SK-N-SH (cell line): ENCODE results near the gene SMG7. TPM values are rescaled to one million over a fixed set of nuclear protein-coding genes. Genes with fewer than 3 reads are reported as not detected.

ENCODE experiments used
- CTCF ChIA-PET: fragments of 300-600, 350-600 bp; formaldehyde crosslinking; extraction: SDS; loops from one replicate; lab custom pipeline; 2021; lab: Yijun Ruan, JAX
- POLR2A ChIA-PET: fragments of 350-600 bp; sonication (Branson Sonifier 250); formaldehyde crosslinking; extraction: SDS; loops from one replicate; lab custom pipeline; 2020; ENCODE audit warnings: antibody characterized with exemption, inconsistent platforms; lab: Yijun Ruan, JAX
- DNase-seq: peaks from one replicate; pipeline ENCODE4 v3.0.0; 2012
- H2AFZ ChIP-seq: fragments of 200-600 bp; sonication (generic); 2 replicates; pipeline ENCODE4 v1.8.1; 2016; ENCODE audit warnings: antibody characterized with exemption, mild to moderate bottlenecking, low read depth
- H3F3A ChIP-seq: fragments of 200-600 bp; sonication (generic); replicated peaks from 2 replicates; pipeline ENCODE3; 2016; ENCODE audit warnings: antibody characterized with exemption, mild to moderate bottlenecking; ENCODE audit not compliant: insufficient read depth
- H3K27ac ChIP-seq, 2 experiments: fragments of 200-500 bp in 1 of 2; fragments of 200-600 bp in 1 of 2; sonication (Bioruptor generic) in 1 of 2; sonication (generic), shearing (Covaris generic) in 1 of 2; 2 replicates each; pipeline versions ENCODE4 v1.5.1 to v1.6.1; 2014 to 2016; ENCODE audit warnings: low read depth in 2 of 2, inconsistent platforms in 1 of 2, low read length in 1 of 2, mild to moderate bottlenecking in 1 of 2, mixed read lengths in 1 of 2
- H3K27me3 ChIP-seq: fragments of 200-600 bp; sonication (generic), shearing (Covaris generic); 2 replicates; pipeline ENCODE4 v1.6.1; 2016; ENCODE audit warnings: mixed run types; ENCODE audit not compliant: insufficient read depth
- H3K36me3 ChIP-seq, 2 experiments: fragments of 200-500 bp in 1 of 2; fragments of 200-600 bp in 1 of 2; sonication (Bioruptor generic) in 1 of 2; sonication (generic) in 1 of 2; replicated peaks in 1 of 2; 2 replicates each; pipeline versions ENCODE3 to v1.5.1; 2014 to 2016; ENCODE audit warnings: low read length in 1 of 2, mild to moderate bottlenecking in 1 of 2; ENCODE audit not compliant: insufficient read depth in 2 of 2, control insufficient read depth in 1 of 2
- H3K4me1 ChIP-seq, 2 experiments: fragments of 200-500 bp in 1 of 2; fragments of 200-600 bp in 1 of 2; sonication (Bioruptor generic) in 1 of 2; sonication (generic), shearing (Covaris generic) in 1 of 2; 2 replicates each; pipeline versions ENCODE4 v1.5.1 to v1.6.1; 2014 to 2016; ENCODE audit warnings: low read depth in 1 of 2, low read length in 1 of 2, mixed run types in 1 of 2; ENCODE audit not compliant: insufficient read depth in 2 of 2, control insufficient read depth in 1 of 2
- H3K4me2 ChIP-seq: fragments of 200-600 bp; sonication (generic), shearing (Covaris generic); 2 replicates; pipeline ENCODE4 v1.6.1; 2017; ENCODE audit warnings: mixed run types
- H3K4me3 ChIP-seq, 2 experiments: fragments of 200-500 bp in 1 of 2; fragments of 200-600 bp in 1 of 2; sonication (Bioruptor generic) in 1 of 2; sonication (generic), shearing (Covaris generic) in 1 of 2; 2 replicates each; pipeline versions ENCODE4 v1.5.1 to v1.8.1; 2014 to 2016; ENCODE audit warnings: low read depth in 2 of 2, inconsistent platforms in 1 of 2, low read length in 1 of 2, mild to moderate bottlenecking in 1 of 2, mixed read lengths in 1 of 2, moderate library complexity in 1 of 2
- H3K79me2 ChIP-seq: fragments of 200-600 bp; sonication (generic); 2 replicates; pipeline ENCODE4 v1.8.1; 2017; ENCODE audit warnings: mild to moderate bottlenecking; ENCODE audit not compliant: insufficient read depth
- H3K9ac ChIP-seq: fragments of 200-600 bp; sonication (generic); 2 replicates; pipeline ENCODE4 v1.6.1; 2017; ENCODE audit warnings: mixed run types
- H3K9me2 ChIP-seq: fragments of 200-600 bp; sonication (generic); 2 replicates; pipeline ENCODE4 v1.6.1; 2017; ENCODE audit warnings: mixed run types
- H3K9me3 ChIP-seq: fragments of 200-600 bp; sonication (generic); 2 replicates; pipeline ENCODE4 v1.6.1; 2017; ENCODE audit warnings: mixed run types, mild to moderate bottlenecking, moderate library complexity
- H4K20me1 ChIP-seq: fragments of 200-600 bp; sonication (generic); 2 replicates; pipeline ENCODE4 v1.6.1; 2017; ENCODE audit warnings: mild to moderate bottlenecking, mixed run types; ENCODE audit not compliant: insufficient read depth
- CTCF ChIP-seq: fragments of 200-600 bp; sonication (generic); IDR thresholded peaks from 2 replicates; pipeline ENCODE4 v1.6.1; 2017; ENCODE audit warnings: antibody characterized with exemption, mild to moderate bottlenecking, moderate library complexity
- ELF1 ChIP-seq: IDR thresholded peaks from 2 replicates; pipeline ENCODE4 v1.4.0; 2012
- EP300 ChIP-seq, 2 experiments: IDR thresholded peaks; 2 replicates each; pipeline versions ENCODE4 v1.4.0 to v1.6.1; 2012; ENCODE audit warnings: borderline replicate concordance in 1 of 2, low read depth in 1 of 2, low read length in 1 of 2
- FOSL2 ChIP-seq: IDR thresholded peaks from 2 replicates; pipeline ENCODE4 v1.4.0; 2012; ENCODE audit warnings: low read depth, mild to moderate bottlenecking, moderate library complexity, borderline replicate concordance
- FOXJ3 ChIP-seq: sonication (generic); formaldehyde crosslinking; IDR thresholded peaks from 2 replicates; pipeline ENCODE4 v1.5.1; 2020; ENCODE audit warnings: mild to moderate bottlenecking, missing genetic modification reagents
- GATA2 ChIP-seq: sonication (generic); formaldehyde crosslinking; IDR thresholded peaks from 2 replicates; pipeline ENCODE4 v1.5.0; 2020; ENCODE audit warnings: mild to moderate bottlenecking, missing genetic modification reagents
- IRF3 ChIP-seq: fragments of 150-350 bp; IDR thresholded peaks from 2 replicates; pipeline ENCODE4 v1.6.1; 2016; ENCODE audit warnings: mild to moderate bottlenecking, low read depth, low read length
- JUND ChIP-seq: IDR thresholded peaks from 2 replicates; pipeline ENCODE4 v1.4.0; 2012
- MAX ChIP-seq: IDR thresholded peaks from 2 replicates; pipeline ENCODE4 v1.4.0; 2012; ENCODE audit warnings: low read depth
- MXI1 ChIP-seq: IDR thresholded peaks from 2 replicates; pipeline ENCODE4 v1.6.1; 2012; ENCODE audit warnings: mild to moderate bottlenecking, low read depth, low read length, improper control_type of control experiment
- PBX3 ChIP-seq: IDR thresholded peaks from 2 replicates; pipeline ENCODE4; 2012
- RCOR1 ChIP-seq: fragments of 150-350 bp; IDR thresholded peaks from 2 replicates; pipeline ENCODE4 v1.6.1; 2017; ENCODE audit warnings: antibody characterized with exemption, low read length
- RXRA ChIP-seq: IDR thresholded peaks from 2 replicates; pipeline ENCODE4 v1.4.0; 2012; ENCODE audit warnings: low read depth, mild to moderate bottlenecking, borderline replicate concordance
- SIN3A ChIP-seq: IDR thresholded peaks from 2 replicates; pipeline ENCODE4 v1.6.1; 2012; ENCODE audit warnings: low read depth, mild to moderate bottlenecking, low read length, moderate library complexity, borderline replicate concordance
- SMC3 ChIP-seq: IDR thresholded peaks from 2 replicates; pipeline ENCODE4 v1.6.1; 2012; ENCODE audit warnings: low read depth, low read length, improper control_type of control experiment
- TAF1 ChIP-seq: IDR thresholded peaks from 2 replicates; pipeline ENCODE4 v1.6.1; 2012; ENCODE audit warnings: low read depth, mild to moderate bottlenecking, low read length, moderate library complexity, borderline replicate concordance
- TCF12 ChIP-seq: IDR thresholded peaks from 2 replicates; pipeline ENCODE4 v1.4.0; 2012
- USF1 ChIP-seq: IDR thresholded peaks from 2 replicates; pipeline ENCODE4 v1.4.0; 2012; ENCODE audit warnings: low read depth, borderline replicate concordance
- USF2 ChIP-seq: fragments of 150-350 bp; IDR thresholded peaks from 2 replicates; pipeline ENCODE4 v1.6.1; 2017; ENCODE audit warnings: antibody characterized with exemption, low read length, low read depth, borderline replicate concordance
- YY1 ChIP-seq: IDR thresholded peaks from 2 replicates; pipeline ENCODE4 v1.4.0; 2012; ENCODE audit warnings: low read depth, mild to moderate bottlenecking
- ZBTB33 ChIP-seq: IDR thresholded peaks from 2 replicates; pipeline ENCODE4 v1.4.0; 2012; ENCODE audit warnings: low read depth, borderline replicate concordance
- WGBS: methylation state at CpG from one replicate; pipeline ENCODE4 v1.1.6; 2017; ENCODE audit warnings: low lambda C conversion rate; 5-methylcytosine and 5-hydroxymethylcytosine counted together
- polyA plus RNA-seq, 3 experiments: library from polyadenylated mRNA; depleted of rRNA; stranded (reverse); fragments of >200 nt; gene quantifications; 2 replicates each; pipeline ENCODE4 v1.2.3, GENCODE V29; 2012

Gene SMG7
- polyA plus RNA-seq, 1 of the 3 experiments (the other 2 are of a cell fraction): 19.8 TPM

GRCh38 chr1:183546427-183546826, 74.1 kb downstream of the SMG7 start:
- ChIA-PET POLR2A (no interaction called here), CTCF (interaction anchor here (2.5 kb wide), 1 partner anchor 265 kb away, joined by 6 read pairs; no protein-coding TSS in a partner anchor)
- H3K4me3 ChIP-seq: no peak overlapping the region
- peaks cover 70 to 96% of the 10 kb centered on the region in 2 experiments for H3K36me3 ChIP-seq
- peak overlapping the region in 1 of 2 experiments; percentile 2; a peak in 1 of 4 replicates for H3K27ac ChIP-seq
- no peak overlapping the region for H3K4me2 ChIP-seq
- H3K9me3 ChIP-seq: no peaks in the 10 kb centered on the region
- DNase-seq: no peak
- no peaks in the 10 kb centered on the region for H3K9me2 ChIP-seq
- no peaks in the 10 kb centered on the region for H3K79me2 ChIP-seq
- TF ChIP-seq SMC3 (no peak), PBX3 (no peak), YY1 (no peak), MXI1 (no peak), ZBTB33 (no peak), ELF1 (no peak), EP300 (IDR thresholded peaks at IDR 0.05; ENCODE audit: borderline replicate concordance in 1 of 2, low read depth in 1 of 2, low read length in 1 of 2) (no peak), FOXJ3 (CRISPR knock-in tag) (no peak), RCOR1 (no peak), FOSL2 (no peak), RXRA (no peak), GATA2 (CRISPR knock-in tag) (no peak), JUND (no peak), USF2 (no peak)
- TF ChIP-seq, all 33 proteins: peak for 0
- no peak overlapping the region for H3K9ac ChIP-seq
- H4K20me1 ChIP-seq: no peaks in the 10 kb centered on the region
- WGBS: 93% methylated on average over 2 of the region's 2 CpGs
- peaks cover 6% of the 10 kb centered on the region for H3F3A ChIP-seq
- H3K4me1 ChIP-seq: peaks cover 0 to 4% of the 10 kb centered on the region in 2 experiments; a peak in 2 of 4 replicates
- H2AFZ ChIP-seq: no peak overlapping the region
- H3K27me3 ChIP-seq: no peaks in the 10 kb centered on the region

- H3K9me2 ChIP-seq: no peaks in the 10 kb centered on the region
- H3F3A ChIP-seq: peaks cover 3% of the 10 kb centered on the region
- no peak overlapping the region for H3K4me2 ChIP-seq
- CTCF ChIA-PET: interaction anchor here (1.0 to 2.5 kb wide), 2 partner anchors 86 to 266 kb away, joined by 3 to 6 read pairs; no protein-coding TSS in a partner anchor
- 100% methylated on average over 1 of the region's 1 CpG for WGBS
- H3K4me1 ChIP-seq: peaks cover 0 to 4% of the 10 kb centered on the region in 2 experiments; a peak in 2 of 4 replicates
- H2AFZ ChIP-seq: no peak overlapping the region
- no peaks in the 10 kb centered on the region for H3K79me2 ChIP-seq
- no peaks in the 10 kb centered on the region for H3K27me3 ChIP-seq
- POLR2A ChIA-PET: no interaction called here
- H3K36me3 ChIP-seq: peaks cover 67 to 97% of the 10 kb centered on the region in 2 experiments
- no peak for DNase-seq
- no peak overlapping the region for H3K4me3 ChIP-seq
- H3K9me3 ChIP-seq: no peaks in the 10 kb centered on the region
- H3K9ac ChIP-seq: no peak overlapping the region
- no peaks in the 10 kb centered on the region for H4K20me1 ChIP-seq
- no peak overlapping the region for H3K27ac ChIP-seq
- TF ChIP-seq SIN3A (no peak), TAF1 (no peak), FOSL2 (no peak), USF1 (no peak), TCF12 (no peak), IRF3 (no peak), CTCF (no peak), MAX (no peak)
Measured at GRCh38 chr1:183548116-183548515, 75.8 kb downstream of the SMG7 start.
